Ascending aorta (tissue), 2 donors: Measurements from ENCODE around the gene KCNK13. TPM values are rescaled to one million over a fixed set of nuclear protein-coding genes. Genes with fewer than 3 reads are reported as not detected.
"Not testable (repeated sequence)": the region's sequence is repeated elsewhere in the genome, so short reads cannot be mapped to it uniquely, and the experiment has no call there.

Source experiments
- DNase-seq, 2 donors: peaks; one replicate each; pipeline ENCODE4 v3.0.0-alpha.2; 2019; ENCODE audit warnings: low spot score in 2 of 2
- H3K27ac ChIP-seq, 2 donors: fragments of 200-600 bp; sonication (generic); one replicate each; pipeline ENCODE4 v1.5.1; 2016 to 2017; ENCODE audit warnings: mild to moderate bottlenecking in 1 of 2
- H3K27me3 ChIP-seq: fragments of 200-600 bp; sonication (generic); one replicate; pipeline ENCODE4 v1.5.1; 2017
- H3K36me3 ChIP-seq, 2 donors: fragments of 200-600 bp; sonication (generic); one replicate each; pipeline ENCODE4 v1.5.1; 2016
- H3K4me1 ChIP-seq, 2 donors: fragments of 200-600 bp; sonication (generic); one replicate each; pipeline ENCODE4 v1.5.1; 2016 to 2017; ENCODE audit warnings: mild to moderate bottlenecking in 1 of 2
- H3K4me3 ChIP-seq, 2 donors: fragments of 200-600 bp; sonication (generic); one replicate each; pipeline ENCODE4 v1.5.1; 2016 to 2017; ENCODE audit warnings: mild to moderate bottlenecking in 1 of 2
- H3K9me3 ChIP-seq, 2 donors: fragments of 200-600 bp; sonication (generic); one replicate each; pipeline ENCODE4 v1.5.1; 2016
- intact Hi-C: fragments of 100-400 bp; cut with DNase I; formaldehyde crosslinking; loops from one replicate; pipeline ENCODE4 v1.15.1; 2023
- total RNA-seq: library from RNA; depleted of rRNA; stranded (reverse); fragments of >200 nt; gene quantifications from one replicate; pipeline ENCODE4 v1.1.0, GENCODE V29; 2016
- TF ChIP-seq, protein P1 (sequence below), 3 experiments: fragments of 200-600 bp in 2 of 3; fragments of 450-650 bp in 1 of 3; sonication (generic) in 2 of 3; IDR thresholded peaks; one replicate each; pipeline ENCODE4 v1.5.1; 2016 to 2019; ENCODE audit warnings: antibody characterized with exemption in 3 of 3, mild to moderate bottlenecking in 1 of 3, moderate library complexity in 1 of 3

The KCNK13 gene
- total RNA-seq, 1 donor from 2014 or later = not detected

DNA sequence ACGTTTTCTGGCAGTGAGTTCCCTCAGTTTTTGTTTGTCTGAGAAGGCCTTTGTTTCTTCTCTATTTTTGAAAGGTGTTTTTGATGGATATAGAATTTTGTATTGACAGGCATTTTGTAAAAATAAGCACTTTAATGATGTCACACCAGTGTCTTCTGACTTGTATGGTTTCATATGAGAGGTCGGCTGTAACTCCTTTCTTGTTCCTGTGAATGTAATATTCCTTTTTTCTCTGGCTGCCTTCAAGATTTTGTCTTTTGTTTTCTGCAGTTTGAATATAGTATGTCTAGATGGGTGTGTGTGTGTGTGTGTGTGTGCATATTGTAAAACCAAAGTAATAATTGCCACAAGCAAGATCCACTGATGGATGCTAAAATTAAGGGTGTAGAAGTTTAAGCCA, 126.8 kb downstream of the KCNK13 start:
- TF ChIP-seq, protein P1, sequence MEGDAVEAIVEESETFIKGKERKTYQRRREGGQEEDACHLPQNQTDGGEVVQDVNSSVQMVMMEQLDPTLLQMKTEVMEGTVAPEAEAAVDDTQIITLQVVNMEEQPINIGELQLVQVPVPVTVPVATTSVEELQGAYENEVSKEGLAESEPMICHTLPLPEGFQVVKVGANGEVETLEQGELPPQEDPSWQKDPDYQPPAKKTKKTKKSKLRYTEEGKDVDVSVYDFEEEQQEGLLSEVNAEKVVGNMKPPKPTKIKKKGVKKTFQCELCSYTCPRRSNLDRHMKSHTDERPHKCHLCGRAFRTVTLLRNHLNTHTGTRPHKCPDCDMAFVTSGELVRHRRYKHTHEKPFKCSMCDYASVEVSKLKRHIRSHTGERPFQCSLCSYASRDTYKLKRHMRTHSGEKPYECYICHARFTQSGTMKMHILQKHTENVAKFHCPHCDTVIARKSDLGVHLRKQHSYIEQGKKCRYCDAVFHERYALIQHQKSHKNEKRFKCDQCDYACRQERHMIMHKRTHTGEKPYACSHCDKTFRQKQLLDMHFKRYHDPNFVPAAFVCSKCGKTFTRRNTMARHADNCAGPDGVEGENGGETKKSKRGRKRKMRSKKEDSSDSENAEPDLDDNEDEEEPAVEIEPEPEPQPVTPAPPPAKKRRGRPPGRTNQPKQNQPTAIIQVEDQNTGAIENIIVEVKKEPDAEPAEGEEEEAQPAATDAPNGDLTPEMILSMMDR (IDR thresholded peaks at IDR 0.05) = no peak
- Histone ChIP-seq H3K4me1 (no peaks in the 10 kb centered on the region), H3K9me3 (no peaks in the 10 kb centered on the region), H3K4me3 (no peak overlapping the region), H3K36me3 (no peaks in the 10 kb centered on the region), H3K27ac (no peak overlapping the region), H3K27me3 (no peaks in the 10 kb centered on the region)
- intact Hi-C loops = no loop called here
- no peak for DNase-seq

DNA sequence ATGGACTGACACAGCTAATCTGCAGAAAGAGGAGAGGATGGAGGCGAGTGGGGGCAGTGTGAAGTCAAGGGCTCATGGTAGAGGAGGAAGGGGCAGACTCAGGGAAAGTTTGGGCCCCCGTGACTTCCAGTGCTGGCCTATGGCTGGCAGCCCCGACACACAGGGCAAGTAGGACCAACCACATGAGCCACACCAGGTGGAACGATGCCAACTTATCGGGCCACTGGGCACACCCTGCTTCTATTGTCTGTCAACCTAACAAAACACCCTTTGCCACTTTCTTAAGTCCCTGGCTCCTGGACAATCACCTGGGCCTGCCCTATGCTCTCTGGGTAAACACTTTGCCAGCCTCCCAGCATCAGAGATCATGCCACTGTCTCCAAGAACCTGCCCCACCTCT, 129.4 kb downstream of the KCNK13 start:
- Histone ChIP-seq H3K27ac (no peak overlapping the region), H3K4me3 (no peak overlapping the region), H3K4me1 (no peaks in the 10 kb centered on the region), H3K36me3 (no peaks in the 10 kb centered on the region), H3K9me3 (no peaks in the 10 kb centered on the region), H3K27me3 (no peaks in the 10 kb centered on the region)
- intact Hi-C loops = no loop called here
- DNase-seq = no peak
- TF ChIP-seq, protein P1 (IDR thresholded peaks at IDR 0.05) = no peak

DNA sequence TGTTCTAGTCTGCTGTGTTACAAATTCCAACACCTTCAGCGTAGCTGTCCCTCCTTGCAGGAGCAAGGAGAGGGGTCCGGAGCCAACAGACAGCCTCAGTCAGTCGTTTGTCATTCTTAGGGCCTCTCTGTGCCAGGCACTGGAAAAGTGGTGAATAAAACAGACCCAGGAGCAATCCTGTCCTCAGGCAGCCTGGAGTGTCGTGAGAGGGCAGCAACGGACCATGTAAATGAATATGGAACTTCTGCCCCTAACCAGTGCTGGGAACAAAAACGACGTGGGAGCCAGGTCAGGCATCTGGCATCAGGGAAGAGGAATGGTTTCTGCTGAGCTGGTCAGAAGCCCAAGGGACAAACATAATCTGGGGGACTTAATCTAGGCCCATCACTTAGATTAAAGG, 129.8 kb downstream of the KCNK13 start:
- no peaks in the 10 kb centered on the region for H3K36me3 ChIP-seq
- no peaks in the 10 kb centered on the region for H3K27me3 ChIP-seq
- no peaks in the 10 kb centered on the region for H3K9me3 ChIP-seq
- intact Hi-C loops = no loop called here
- H3K4me3 ChIP-seq = no peak overlapping the region
- TF ChIP-seq, protein P1 (IDR thresholded peaks at IDR 0.05) = no peak
- H3K27ac ChIP-seq = no peak overlapping the region
- no peak for DNase-seq
- no peaks in the 10 kb centered on the region for H3K4me1 ChIP-seq

DNA sequence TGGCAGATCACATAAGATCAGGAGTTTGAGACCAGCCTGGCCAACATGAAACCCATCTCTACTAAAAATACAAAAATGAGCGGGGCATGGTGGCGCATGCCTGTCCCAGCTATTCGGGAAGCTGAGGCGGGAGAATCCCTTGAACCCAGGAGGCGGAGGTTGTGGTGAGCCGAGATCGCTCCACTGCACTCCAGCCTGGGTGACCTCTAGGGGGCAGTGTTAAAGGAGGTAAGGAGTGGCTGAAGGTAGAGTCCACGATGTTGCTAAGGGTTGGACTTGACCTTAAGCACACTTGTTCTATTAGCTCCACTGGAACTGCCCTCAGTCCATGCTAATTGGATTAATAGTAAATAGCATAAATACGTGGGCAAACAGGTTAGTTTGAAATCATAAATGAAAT, 132.1 kb downstream of the KCNK13 start:
- Histone ChIP-seq H3K27me3 (no peaks in the 10 kb centered on the region), H3K9me3 (no peaks in the 10 kb centered on the region), H3K4me3 (no peak overlapping the region), H3K36me3 (no peaks in the 10 kb centered on the region), H3K27ac (no peak overlapping the region), H3K4me1 (no peaks in the 10 kb centered on the region)
- TF ChIP-seq, protein P1 (IDR thresholded peaks at IDR 0.05) = peak in 1 of 3 experiments; percentile 20
- intact Hi-C loops = no loop called here
- DNase-seq = peak in 1 of 2 donors; percentile 25

DNA sequence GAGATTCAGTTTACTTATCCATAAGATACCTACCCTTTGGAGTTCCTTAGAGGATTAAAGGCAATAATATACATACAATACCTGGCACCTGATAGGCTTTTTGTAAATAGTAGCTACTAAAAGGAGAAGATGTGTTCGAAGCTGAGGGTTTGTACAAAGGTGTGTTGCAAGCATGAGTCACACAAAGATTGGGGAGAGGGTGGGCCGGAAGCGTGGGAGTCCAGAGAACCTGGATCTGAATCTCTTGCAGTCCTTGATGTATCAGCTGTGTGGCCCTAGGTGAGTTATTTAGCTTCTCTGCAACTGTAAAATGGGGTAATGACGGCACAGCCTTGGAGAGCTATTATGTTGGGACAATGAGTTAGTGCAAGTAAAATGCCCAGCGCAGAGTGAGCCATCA, 132.9 kb downstream of the KCNK13 start:
- TF ChIP-seq, protein P1 (IDR thresholded peaks at IDR 0.05) = no peak
- no peak for DNase-seq
- H3K27ac ChIP-seq = no peak overlapping the region
- no peaks in the 10 kb centered on the region for H3K27me3 ChIP-seq
- no peaks in the 10 kb centered on the region for H3K9me3 ChIP-seq
- H3K4me1 ChIP-seq = no peaks in the 10 kb centered on the region
- intact Hi-C loops = no loop called here
- no peak overlapping the region for H3K4me3 ChIP-seq
- no peaks in the 10 kb centered on the region for H3K36me3 ChIP-seq

DNA sequence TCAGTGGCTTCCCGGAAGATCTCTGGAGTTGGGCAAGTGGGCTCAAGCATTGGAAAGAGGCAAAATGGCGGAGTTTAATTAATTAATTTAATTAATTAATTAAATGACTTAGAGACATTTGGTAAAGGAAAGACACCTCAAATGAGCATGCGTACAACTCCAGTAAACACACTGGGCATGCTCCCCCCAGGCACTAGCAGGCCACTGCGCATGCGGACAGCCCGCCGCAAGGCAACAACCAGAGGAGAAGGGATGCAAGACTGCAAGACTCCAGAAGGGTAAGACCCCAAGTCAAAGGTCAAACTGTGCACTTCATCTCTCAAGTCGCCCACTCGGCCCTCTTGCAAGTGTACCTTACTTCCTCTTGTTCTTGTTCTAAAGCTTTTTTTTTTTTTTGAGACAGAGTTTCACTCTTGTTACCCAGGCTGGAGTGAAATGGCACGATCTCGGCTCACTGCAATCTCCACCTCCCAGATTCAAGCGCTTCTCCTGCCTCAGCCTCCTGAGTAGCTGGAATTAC, 136.8 kb downstream of the KCNK13 start:
- TF ChIP-seq, protein P1 (IDR thresholded peaks at IDR 0.05) = no peak
- Histone ChIP-seq H3K36me3 (no peaks in the 10 kb centered on the region), H3K27me3 (no peaks in the 10 kb centered on the region), H3K4me3 (no peak overlapping the region), H3K27ac (no peak overlapping the region), H3K9me3 (peaks cover 0 to 4% of the 10 kb centered on the region in 2 donors), H3K4me1 (no peaks in the 10 kb centered on the region)
- intact Hi-C loops = no loop called here
- no peak for DNase-seq

DNA sequence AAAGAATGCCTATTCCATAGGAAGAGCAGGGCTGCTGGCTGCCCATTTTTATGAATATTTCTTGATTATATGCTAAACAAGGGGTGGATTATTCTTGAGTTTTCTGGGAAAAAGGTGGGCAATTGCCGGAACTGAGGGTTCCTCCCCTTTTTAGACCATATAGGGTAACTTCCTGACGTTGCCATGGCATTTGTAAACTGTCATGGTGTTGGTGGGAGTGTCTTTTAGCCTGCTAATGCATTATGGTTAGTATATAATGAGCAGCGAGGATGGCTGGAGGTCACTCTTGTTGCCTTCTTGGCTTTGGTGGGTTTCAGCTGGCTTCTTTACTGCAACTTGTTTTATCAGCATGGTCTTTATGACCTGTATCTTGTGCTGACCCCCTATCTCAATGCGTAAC, 138.8 kb downstream of the KCNK13 start:
- H3K9me3 ChIP-seq, intact Hi-C loops: not testable (repeated sequence)

More for the DNA sequence above, 138.8 kb downstream of the KCNK13 start:
- not testable (repeated sequence) for H3K36me3 ChIP-seq, H3K27ac ChIP-seq, H3K4me1 ChIP-seq, DNase-seq, H3K4me3 ChIP-seq, H3K27me3 ChIP-seq
